ENCODE measurements around the gene USP35. TPM values are rescaled to one million over a fixed set of nuclear protein-coding genes. Genes with fewer than 3 reads are reported as not detected.

USP35 gene
- total RNA-seq, 1 donor from 2014 or later, result 10.9 TPM

DNA sequence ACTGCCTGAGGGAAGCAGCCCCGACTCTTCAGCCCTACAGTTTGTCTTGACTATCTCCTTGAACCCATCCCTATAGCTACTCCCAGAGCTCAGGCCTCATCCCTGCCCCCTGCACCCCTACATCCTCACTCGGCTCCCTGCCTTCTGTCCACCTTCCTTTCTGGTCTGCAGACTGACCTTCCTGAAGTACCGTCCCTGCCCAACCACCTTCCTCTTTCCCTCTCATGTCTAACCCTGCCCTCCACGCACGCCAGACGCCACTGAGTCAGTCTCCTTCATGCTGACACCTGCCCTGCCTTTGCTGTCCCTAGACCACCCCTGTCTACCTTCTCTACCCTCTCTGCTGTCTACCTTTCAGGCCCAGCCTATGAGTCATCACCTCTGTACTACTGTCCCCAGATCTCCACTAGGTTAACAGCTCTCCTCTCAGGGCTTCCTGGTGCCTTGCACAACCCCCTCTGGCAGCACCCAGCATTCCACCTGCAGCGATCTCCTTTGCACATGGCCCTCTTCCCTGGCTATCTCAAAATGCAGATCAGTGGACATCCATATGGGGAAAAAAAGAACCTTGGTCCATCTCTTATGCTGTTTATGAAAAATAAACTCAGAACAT lies 9.2 kb upstream of the USP35 start:
- H3K9me3 Mint-ChIP-seq (ENCODE audit: unreplicated experiment), result peaks cover 5% of the 10 kb centered on the region
- H3K4me1 Mint-ChIP-seq (ENCODE audit: unreplicated experiment), result peaks cover 2% of the 10 kb centered on the region
- TF ChIP-seq, protein P1, sequence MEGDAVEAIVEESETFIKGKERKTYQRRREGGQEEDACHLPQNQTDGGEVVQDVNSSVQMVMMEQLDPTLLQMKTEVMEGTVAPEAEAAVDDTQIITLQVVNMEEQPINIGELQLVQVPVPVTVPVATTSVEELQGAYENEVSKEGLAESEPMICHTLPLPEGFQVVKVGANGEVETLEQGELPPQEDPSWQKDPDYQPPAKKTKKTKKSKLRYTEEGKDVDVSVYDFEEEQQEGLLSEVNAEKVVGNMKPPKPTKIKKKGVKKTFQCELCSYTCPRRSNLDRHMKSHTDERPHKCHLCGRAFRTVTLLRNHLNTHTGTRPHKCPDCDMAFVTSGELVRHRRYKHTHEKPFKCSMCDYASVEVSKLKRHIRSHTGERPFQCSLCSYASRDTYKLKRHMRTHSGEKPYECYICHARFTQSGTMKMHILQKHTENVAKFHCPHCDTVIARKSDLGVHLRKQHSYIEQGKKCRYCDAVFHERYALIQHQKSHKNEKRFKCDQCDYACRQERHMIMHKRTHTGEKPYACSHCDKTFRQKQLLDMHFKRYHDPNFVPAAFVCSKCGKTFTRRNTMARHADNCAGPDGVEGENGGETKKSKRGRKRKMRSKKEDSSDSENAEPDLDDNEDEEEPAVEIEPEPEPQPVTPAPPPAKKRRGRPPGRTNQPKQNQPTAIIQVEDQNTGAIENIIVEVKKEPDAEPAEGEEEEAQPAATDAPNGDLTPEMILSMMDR (IDR thresholded peaks at IDR 0.05), result no peak
- no peak overlapping the region for H3K4me3 Mint-ChIP-seq (ENCODE audit: unreplicated experiment)
- H3K27me3 Mint-ChIP-seq (ENCODE audit: unreplicated experiment), result no peaks in the 10 kb centered on the region
- H3K27ac Mint-ChIP-seq (ENCODE audit: unreplicated experiment), result no peak overlapping the region
- no peak for DNase-seq (ENCODE audit: extremely low spot score, unreplicated experiment)
- H3K36me3 Mint-ChIP-seq (ENCODE audit: unreplicated experiment), result peaks cover 15% of the 10 kb centered on the region

DNA sequence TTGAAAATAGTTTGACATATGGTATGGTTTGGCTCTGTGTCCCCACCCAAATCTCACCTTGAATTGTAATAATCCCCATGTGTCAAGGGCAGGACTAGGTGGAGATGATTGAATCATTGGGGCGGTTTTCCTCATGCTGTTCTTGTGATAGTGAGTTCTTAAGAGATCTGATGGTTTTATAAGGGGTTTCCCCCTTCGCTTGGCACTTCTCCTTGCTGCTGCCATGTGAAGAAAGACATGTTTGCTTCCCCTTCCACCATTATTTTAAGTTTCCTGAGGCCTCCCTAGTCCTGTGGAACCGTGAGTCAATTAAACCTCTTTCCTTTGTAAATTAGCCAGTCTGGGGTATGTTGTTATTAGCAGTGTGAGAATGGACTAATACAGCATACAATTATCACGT lies 8.0 kb upstream of the USP35 start:
- no peak overlapping the region for H3K4me3 Mint-ChIP-seq (ENCODE audit: unreplicated experiment)
- TF ChIP-seq, protein P1 (IDR thresholded peaks at IDR 0.05), result no peak
- H3K9me3 Mint-ChIP-seq (ENCODE audit: unreplicated experiment), result peaks cover 5% of the 10 kb centered on the region
- DNase-seq (ENCODE audit: extremely low spot score, unreplicated experiment), result no peak
- H3K27ac Mint-ChIP-seq (ENCODE audit: unreplicated experiment), result no peak overlapping the region
- H3K4me1 Mint-ChIP-seq (ENCODE audit: unreplicated experiment), result peaks cover 3% of the 10 kb centered on the region
- H3K27me3 Mint-ChIP-seq (ENCODE audit: unreplicated experiment), result no peaks in the 10 kb centered on the region
- H3K36me3 Mint-ChIP-seq (ENCODE audit: unreplicated experiment), result peaks cover 15% of the 10 kb centered on the region

DNA sequence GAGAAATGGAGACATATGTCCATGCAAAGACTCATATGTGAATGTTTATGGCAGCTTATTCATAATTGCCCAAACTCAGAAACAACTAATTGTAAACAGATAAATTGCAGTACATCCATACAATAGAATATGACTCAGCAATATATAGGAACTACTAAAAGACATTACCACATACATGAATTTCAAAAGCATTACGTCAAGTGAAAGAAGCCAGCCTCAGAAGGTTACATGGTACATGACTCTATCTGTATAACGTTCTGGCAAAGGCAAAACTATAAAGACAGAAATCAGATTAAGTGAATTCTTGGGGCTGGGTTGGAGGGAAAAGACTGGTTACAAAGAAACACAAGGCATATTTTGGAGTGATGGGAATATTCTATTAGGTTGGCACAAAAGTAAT lies 7.5 kb upstream of the USP35 start:
- Mint-ChIP-seq H3K27me3 (ENCODE audit: unreplicated experiment) (no peaks in the 10 kb centered on the region), H3K27ac (ENCODE audit: unreplicated experiment) (no peak overlapping the region), H3K4me1 (ENCODE audit: unreplicated experiment) (peaks cover 7% of the 10 kb centered on the region), H3K36me3 (ENCODE audit: unreplicated experiment) (peaks cover 14% of the 10 kb centered on the region), H3K9me3 (ENCODE audit: unreplicated experiment) (peaks cover 3% of the 10 kb centered on the region), H3K4me3 (ENCODE audit: unreplicated experiment) (no peak overlapping the region)
- no peak for DNase-seq (ENCODE audit: extremely low spot score, unreplicated experiment)
- TF ChIP-seq, protein P1 (IDR thresholded peaks at IDR 0.05), result no peak

DNA sequence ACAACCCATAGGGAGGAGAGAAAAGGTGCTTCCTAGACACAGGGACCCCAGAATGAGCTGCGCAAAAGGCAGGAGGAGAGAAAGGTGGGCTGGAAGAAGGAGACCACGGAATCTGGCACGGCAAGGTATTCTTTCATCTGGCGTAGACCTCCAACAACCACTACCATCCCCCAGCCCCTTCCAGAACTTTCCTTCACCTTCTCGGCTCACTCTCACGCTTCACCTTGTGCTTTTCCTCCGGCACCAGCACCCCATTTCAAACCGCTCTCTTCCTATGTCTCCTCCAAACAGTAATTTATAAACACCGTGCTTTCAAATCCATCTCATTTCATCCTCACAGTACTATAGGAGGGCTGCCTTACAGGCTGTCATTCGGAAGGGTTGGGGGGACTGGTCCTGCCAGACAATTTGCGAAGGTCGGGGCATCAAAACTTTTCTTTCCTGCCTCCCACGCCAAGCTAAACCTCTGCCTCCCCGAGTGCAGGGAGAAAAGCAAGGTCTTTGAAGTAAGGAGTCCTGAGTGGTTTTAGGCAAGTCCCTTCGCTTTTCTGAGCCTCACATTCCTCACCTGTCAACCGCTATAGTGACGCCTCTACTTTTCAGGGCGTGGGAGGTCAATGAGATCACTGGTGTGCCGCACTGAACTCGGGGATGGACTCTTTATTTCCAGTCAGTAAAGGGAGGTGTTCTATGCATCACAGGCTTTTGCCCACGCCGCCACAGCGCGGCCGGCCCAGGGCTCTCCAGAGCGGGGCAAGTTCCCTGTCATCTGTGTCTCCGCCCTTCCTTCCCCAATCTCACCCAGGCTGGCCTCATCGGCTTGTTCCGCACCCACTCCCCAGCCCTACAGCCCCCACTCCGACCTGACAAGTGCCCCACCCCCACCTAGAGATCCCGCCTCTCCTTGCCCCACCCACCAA lies 1.1 kb upstream of the USP35 start:
- Mint-ChIP-seq H3K4me3 (ENCODE audit: unreplicated experiment) (peak overlapping the region; percentile 99), H3K4me1 (ENCODE audit: unreplicated experiment) (peaks cover 48% of the 10 kb centered on the region), H3K27ac (ENCODE audit: unreplicated experiment) (peak overlapping the region; percentile 86), H3K27me3 (ENCODE audit: unreplicated experiment) (no peaks in the 10 kb centered on the region), H3K36me3 (ENCODE audit: unreplicated experiment) (peaks cover 4% of the 10 kb centered on the region), H3K9me3 (ENCODE audit: unreplicated experiment) (no peaks in the 10 kb centered on the region)
- TF ChIP-seq, protein P1 (IDR thresholded peaks at IDR 0.05), result no peak
- DNase-seq (ENCODE audit: extremely low spot score, unreplicated experiment), result no peak

DNA sequence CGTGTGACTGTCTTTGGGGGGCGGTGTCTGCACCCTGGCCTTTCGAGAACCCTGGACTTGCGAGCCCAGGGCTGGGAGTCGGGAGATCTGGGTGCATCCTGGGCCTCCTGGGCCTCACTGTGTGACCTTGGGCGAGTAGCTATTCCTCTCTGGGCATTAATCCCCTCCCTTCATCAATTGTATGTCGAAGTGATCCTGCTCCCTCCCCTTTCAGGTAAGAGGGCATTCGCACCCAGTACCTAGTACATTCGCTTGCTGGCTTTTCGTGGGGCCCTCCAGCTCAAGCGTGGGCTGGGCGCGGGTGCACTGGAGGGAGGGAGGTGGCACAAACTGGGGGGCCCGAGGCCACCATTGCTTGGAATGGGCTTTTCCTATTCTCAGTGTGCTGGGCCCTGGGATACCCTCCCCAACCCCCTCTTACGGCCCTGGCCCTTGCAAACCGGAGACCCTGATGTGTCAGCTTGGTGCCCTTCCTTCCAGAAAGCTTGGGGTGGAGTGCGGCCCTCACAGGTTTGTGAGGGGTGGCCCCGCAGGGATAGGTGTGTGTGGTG lies 530 bp downstream of the USP35 start:
- peaks cover 48% of the 10 kb centered on the region for H3K4me1 Mint-ChIP-seq (ENCODE audit: unreplicated experiment)
- H3K4me3 Mint-ChIP-seq (ENCODE audit: unreplicated experiment), result peak overlapping the region; percentile 99
- H3K36me3 Mint-ChIP-seq (ENCODE audit: unreplicated experiment), result no peaks in the 10 kb centered on the region
- TF ChIP-seq, protein P1 (IDR thresholded peaks at IDR 0.05), result no peak
- peak overlapping the region; percentile 56 for H3K27ac Mint-ChIP-seq (ENCODE audit: unreplicated experiment)
- H3K9me3 Mint-ChIP-seq (ENCODE audit: unreplicated experiment), result no peaks in the 10 kb centered on the region
- no peaks in the 10 kb centered on the region for H3K27me3 Mint-ChIP-seq (ENCODE audit: unreplicated experiment)
- no peak for DNase-seq (ENCODE audit: extremely low spot score, unreplicated experiment)

Measured in osteocyte (in vitro differentiated cells).